HG03064 (cell line): ENCODE measurements around the gene LRIT3.
"Not testable (repeated sequence)": the region's sequence is repeated elsewhere in the genome, so short reads cannot be mapped to it uniquely, and the experiment has no call there.

ENCODE experiments used
- ATAC-seq: cut with Tn5 transposase; IDR thresholded peaks from one replicate; pipeline ENCODE4 v1.9.1; 2021; ENCODE audit warnings: low read depth; ENCODE audit not compliant: unreplicated experiment

The LRIT3 gene

DNA sequence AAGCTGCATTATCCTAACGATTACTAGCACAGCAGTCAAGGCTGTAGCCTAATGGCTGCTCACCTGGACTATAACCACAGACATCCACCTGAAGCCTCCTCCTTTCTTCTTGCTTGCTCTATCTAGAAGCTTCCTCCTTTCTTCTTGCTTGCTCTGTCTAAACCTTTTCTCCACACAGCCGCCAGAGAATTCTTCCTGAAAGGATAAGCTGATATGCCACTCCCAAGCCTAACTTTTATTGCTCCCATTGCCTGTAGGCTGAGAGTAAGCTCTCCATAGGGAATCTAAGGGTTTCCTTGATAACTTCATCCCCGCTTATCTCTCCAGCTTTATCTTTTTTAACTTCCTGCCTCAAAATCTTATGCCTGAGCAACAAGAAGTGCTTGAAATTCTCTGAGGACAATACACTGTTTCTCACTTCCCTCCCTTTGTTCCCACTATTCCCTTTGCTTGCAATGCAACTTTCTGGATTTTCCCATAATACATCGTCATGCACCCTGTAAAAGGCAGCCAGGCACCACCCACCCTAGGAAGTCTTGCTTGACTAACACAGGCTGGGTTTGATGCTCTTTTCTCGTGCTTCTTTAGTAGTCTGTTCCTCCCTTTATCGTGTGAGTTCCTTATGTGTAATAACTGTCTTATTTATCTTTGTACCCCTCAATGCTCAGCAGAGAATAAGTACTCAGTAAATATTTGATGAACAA, 1.4 kb upstream of the LRIT3 start:
- ATAC-seq = no peak

DNA sequence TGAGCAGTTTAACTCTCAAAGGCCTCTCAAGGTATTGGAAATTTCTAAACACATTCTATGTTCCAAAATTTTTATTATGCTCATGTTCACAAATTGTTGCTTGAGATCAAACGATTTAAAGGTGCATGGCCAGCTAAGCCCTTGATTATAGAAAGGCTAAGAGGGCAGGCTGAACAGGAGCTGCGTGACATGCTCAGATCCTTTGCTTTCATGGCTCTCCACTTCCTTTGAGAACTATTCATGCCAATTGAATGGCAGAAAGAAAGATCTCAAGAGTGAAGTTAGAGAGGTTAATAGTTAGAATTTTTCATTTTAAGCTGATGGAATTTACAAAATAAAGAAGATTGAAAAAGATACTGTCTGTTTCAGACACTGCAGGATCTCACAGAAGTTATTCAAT, 594 bp downstream of the LRIT3 start:
- no peak for ATAC-seq

GRCh38 chr4:109850601-109851000, 2.7 kb downstream of the LRIT3 start:
- no peak for ATAC-seq

- not testable (repeated sequence) for ATAC-seq
Measured at GRCh38 chr4:109859426-109860300, 11.8 kb downstream of the LRIT3 start.

GRCh38 chr4:109861271-109861670, 13.4 kb downstream of the LRIT3 start:
- no peak for ATAC-seq

DNA sequence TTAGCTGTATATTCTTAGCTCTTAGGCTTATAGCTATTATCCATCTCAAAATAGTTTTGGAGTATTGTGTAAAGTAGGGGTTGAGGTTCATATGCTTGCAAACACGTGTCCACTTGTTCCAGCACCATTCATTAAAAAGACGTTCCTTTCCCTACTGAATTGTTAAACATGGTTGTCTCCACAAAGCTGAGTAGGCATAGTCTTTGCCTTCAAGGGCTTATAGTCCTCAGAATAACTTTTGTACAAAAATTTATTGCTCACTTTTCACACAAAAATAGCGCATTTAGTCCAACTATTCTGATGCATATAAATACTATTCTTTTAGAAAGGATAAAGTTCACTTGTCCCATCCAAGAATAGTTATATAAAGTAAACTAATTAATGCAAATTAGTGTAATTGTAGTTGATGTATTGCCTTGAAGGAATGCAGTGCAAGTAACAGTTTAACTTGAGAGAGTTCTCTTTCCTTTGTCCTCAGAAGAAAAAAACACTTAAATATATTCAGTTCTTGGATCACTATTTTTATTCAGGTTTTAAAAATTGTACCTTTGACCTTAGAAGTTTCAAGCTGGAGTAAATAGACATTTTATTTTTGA, 14.1 kb downstream of the LRIT3 start:
- ATAC-seq = no peak

GRCh38 chr4:109864134-109864533, 16.2 kb downstream of the LRIT3 start:
- no peak for ATAC-seq

DNA sequence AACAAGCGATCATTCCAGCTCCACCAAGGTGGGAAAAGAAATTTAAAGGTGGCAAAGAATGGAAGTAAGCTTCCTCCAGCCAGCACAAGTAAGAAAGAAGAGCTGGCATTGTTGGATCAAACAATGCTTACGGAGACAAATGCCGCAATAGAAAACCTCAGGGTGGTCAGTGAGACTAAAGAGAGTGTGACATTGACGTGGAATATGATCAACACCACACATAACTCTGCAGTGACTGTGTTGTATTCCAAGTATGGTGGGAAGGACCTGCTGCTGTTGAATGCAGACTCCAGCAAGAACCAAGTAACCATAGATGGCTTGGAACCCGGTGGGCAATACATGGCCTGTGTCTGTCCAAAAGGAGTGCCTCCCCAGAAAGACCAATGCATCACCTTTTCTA, 22.2 kb downstream of the LRIT3 start:
- no peak for ATAC-seq

DNA sequence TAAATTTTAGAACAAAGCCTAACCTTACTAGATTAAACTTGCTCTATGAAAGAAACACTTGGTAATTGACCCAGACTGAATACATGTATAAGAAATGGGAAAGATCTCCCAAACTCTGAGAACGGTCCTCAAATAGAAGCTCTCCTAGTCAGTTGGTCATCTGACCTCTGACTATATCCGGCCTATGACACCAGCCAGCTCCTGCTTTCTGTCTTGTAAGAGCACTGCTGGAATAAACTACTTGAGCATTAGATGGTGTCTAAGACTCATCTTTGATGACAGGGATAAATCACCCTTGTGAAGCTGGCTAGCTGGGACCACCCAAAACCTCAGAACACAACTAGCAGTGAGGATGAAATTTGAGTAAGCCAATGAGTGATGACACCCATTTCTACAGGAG, 24.2 kb downstream of the LRIT3 start:
- ATAC-seq = no peak

- no peak for ATAC-seq
Measured at GRCh38 chr4:109872950-109873656, 25.2 kb downstream of the LRIT3 start.

DNA sequence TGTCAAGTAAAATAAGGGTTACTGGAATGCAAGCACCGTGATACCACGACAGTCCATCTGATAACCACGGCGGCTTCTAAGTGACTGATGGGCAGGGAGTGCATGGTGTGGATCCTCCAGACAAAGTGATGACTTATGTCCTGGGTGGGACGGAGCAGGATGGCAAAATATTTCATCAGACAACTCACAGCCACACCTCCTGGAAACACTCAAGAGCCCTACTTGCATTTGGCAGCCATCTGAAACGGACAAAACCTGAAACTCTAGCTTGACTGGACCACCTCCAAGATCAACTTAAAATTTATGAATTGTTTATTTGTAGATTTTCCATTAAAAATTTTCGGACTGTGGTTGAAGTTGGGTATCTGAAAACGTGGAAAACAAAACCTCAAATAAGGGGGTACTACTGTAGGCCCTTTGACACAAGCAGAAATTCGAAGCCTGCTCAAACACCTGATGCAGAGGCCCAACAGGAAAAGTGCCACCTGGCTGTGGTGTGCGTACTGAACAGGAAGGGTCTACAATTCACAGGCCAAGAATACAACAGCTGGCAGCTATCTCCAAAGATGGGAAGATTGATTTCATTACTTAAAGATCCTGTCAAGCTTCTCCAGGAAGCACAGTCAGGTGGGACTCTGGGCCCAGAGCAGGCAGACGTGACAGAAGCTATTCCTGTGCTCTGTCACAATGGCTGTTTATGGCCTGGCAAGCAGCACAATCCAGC, 26.0 kb downstream of the LRIT3 start:
- ATAC-seq = no peak

GRCh38 chr4:109875106-109875505, 27.2 kb downstream of the LRIT3 start:
- no peak for ATAC-seq

GRCh38 chr4:109875553-109875952, 27.6 kb downstream of the LRIT3 start:
- ATAC-seq = not testable (repeated sequence)

DNA sequence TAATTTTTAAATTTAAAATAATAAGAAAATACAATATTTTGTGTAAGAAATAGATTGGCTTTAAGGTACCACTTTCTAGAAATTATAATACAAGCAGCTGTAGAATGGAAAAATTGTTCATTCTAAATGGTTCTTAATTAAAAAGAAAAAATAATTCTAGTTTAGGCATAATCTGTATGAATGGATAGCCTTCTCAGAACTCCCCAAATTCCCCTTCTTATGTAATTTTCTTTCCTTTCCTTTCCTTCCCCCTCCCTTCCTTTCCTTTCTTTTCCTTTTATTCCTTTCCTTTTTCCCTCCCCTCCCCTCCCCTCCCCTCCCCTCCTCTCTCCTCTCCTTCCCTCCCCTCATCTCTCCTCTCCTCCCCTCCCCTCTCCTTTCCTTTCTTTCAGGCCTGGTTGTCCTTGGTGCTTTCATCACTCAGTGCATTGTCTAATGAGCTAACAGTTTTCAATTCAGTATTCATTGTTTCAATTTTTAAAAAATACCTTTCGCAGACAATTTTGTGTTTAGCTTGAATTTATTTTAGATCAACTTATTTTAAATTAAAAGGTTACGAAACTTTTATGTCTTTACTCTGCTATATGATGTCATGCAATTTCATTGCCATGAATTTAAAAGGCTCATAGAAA, 28.8 kb downstream of the LRIT3 start:
- no peak for ATAC-seq

DNA sequence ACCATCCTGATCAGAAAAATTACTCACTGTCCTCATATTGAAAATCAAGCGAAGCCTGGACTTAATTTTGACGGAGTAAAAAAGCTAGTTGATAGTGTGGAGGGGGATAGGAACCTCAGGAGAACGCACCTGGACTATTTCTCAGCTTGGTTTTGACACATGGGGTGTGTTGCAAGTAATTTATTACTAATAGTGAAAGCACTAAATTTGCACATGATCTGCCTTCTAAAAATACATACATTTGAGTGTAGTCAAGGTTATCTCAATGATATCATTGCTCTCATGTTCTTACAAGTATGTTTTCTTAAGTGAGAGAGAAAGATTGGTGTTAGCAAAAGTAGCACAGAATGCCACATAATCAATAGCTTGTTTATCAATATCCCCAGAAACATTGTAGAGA, 29.5 kb downstream of the LRIT3 start:
- ATAC-seq = peak; percentile 84

GRCh38 chr4:109878355-109878754, 30.4 kb downstream of the LRIT3 start:
- no peak for ATAC-seq

DNA sequence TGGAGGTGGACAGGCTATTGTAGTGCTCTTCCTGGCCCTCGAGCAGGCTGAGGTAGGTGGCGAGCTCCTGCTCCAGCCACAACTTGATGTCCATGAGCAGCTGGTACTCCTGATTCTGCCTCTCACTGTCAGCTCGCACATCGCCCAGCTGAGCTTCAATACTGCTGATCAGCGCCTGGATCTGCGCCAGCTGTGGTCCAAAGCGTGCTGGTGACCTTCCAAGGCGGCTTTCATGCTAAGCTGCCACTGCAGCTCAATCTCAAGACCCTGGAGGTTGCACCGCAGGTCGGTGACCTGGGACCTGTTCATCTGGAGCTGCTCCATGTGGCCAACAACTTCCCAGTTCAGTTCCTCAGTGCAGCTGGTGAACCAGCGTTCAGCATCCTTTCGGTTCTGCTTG, 31.2 kb downstream of the LRIT3 start:
- ATAC-seq = no peak

- ATAC-seq = no peak
Measured at GRCh38 chr4:109879636-109880314, 31.9 kb downstream of the LRIT3 start.

DNA sequence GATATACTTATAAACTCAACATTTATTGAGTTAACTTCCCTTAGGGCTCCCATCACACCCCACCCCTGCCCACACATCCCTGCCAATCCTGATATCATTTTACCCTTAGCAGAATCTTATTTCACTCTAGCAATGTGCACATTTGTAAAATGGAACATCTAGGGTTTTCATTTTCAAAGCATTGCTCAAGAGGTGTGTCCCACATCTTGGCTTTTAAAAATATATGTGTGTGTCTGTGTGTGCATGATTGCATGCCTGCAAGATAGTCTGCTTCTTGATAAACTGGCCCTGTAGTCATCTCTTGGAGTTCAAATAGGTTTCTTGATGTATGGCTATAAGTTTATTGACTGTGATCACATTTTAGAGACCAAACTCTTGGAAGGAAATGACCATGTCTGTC, 38.4 kb downstream of the LRIT3 start:
- no peak for ATAC-seq
